HEK293 (cell line): ENCODE measurements around the gene SLC12A1.

Source experiments
- CTCF ChIA-PET: fragments of 350-600 bp; formaldehyde crosslinking; extraction: SDS; loops from one replicate; lab custom pipeline; 2021; ENCODE audit warnings: antibody characterized with exemption; lab: Yijun Ruan, JAX
- POLR2A ChIA-PET: fragments of 300-600 bp; formaldehyde crosslinking; extraction: SDS; loops from one replicate; lab custom pipeline; 2020; ENCODE audit warnings: antibody characterized with exemption, inconsistent platforms; lab: Yijun Ruan, JAX
- H3K27ac ChIP-seq: fragments of 200-500 bp; sonication (Bioruptor generic); 2 replicates; pipeline ENCODE4 v1.5.1; 2014; ENCODE audit warnings: low read depth, low read length, control low read depth, inconsistent platforms; ENCODE audit errors: extremely low read depth
- H3K36me3 ChIP-seq, 2 experiments: fragments of 200-500 bp in 1 of 2; sonication (Bioruptor generic) in 1 of 2; 1 replicate in 1 of 2; 2 replicates in 1 of 2; pipeline ENCODE4 v1.5.1; 2014 to 2017; ENCODE audit warnings: inconsistent platforms in 2 of 2, low read length in 2 of 2; ENCODE audit not compliant: control insufficient read depth in 2 of 2, insufficient read depth in 1 of 2
- H3K4me1 ChIP-seq: fragments of 200-500 bp; sonication (Bioruptor generic); 2 replicates; pipeline ENCODE4 v1.5.1; 2014; ENCODE audit warnings: mild to moderate bottlenecking, low read length, inconsistent platforms; ENCODE audit not compliant: control insufficient read depth, insufficient read depth
- H3K4me3 ChIP-seq: 2 replicates; pipeline ENCODE4 v1.5.1; 2011; ENCODE audit warnings: low read depth, mild to moderate bottlenecking, control low read depth, low read length, moderate library complexity
- H3K9me3 ChIP-seq: fragments of 200-500 bp; sonication (Bioruptor generic); 2 replicates; pipeline ENCODE4 v1.5.1; 2014; ENCODE audit warnings: low read depth, low read length, inconsistent platforms; ENCODE audit not compliant: control insufficient read depth, insufficient read depth
- AEBP2 ChIP-seq: fragments of 450-650 bp; formaldehyde crosslinking; IDR thresholded peaks from 2 replicates; pipeline ENCODE4 v1.5.1; 2016; ENCODE audit warnings: missing biosample characterization, missing genetic modification characterization, borderline replicate concordance
- BCL6B ChIP-seq: fragments of 450-650 bp; formaldehyde crosslinking; IDR thresholded peaks from 2 replicates; pipeline ENCODE4 v1.5.1; 2017; ENCODE audit warnings: missing biosample characterization, missing genetic modification characterization
- GLIS1 ChIP-seq: fragments of 450-650 bp; formaldehyde crosslinking; IDR thresholded peaks from 2 replicates; pipeline ENCODE4 v1.5.1; 2016; ENCODE audit warnings: missing biosample characterization, missing genetic modification characterization
- HIC1 ChIP-seq: fragments of 450-650 bp; formaldehyde crosslinking; IDR thresholded peaks from 2 replicates; pipeline ENCODE4 v1.5.1; 2016; ENCODE audit warnings: missing biosample characterization, missing genetic modification characterization
- OSR2 ChIP-seq: fragments of 450-650 bp; formaldehyde crosslinking; IDR thresholded peaks from 2 replicates; pipeline ENCODE4 v1.5.1; 2016; ENCODE audit warnings: missing biosample characterization, missing genetic modification characterization
- SALL2 ChIP-seq: fragments of 450-650 bp; formaldehyde crosslinking; IDR thresholded peaks from 2 replicates; pipeline ENCODE4 v1.5.0; 2017; ENCODE audit warnings: missing biosample characterization, mild to moderate bottlenecking, missing genetic modification characterization, borderline replicate concordance
- SCRT1 ChIP-seq: fragments of 450-650 bp; formaldehyde crosslinking; IDR thresholded peaks from 2 replicates; pipeline ENCODE4 v1.5.1; 2016; ENCODE audit warnings: missing biosample characterization, missing genetic modification characterization, borderline replicate concordance
- SP3 ChIP-seq: fragments of 450-650 bp; formaldehyde crosslinking; IDR thresholded peaks from 2 replicates; pipeline ENCODE4 v1.5.1; 2016; ENCODE audit warnings: missing biosample characterization, missing genetic modification characterization
- ZBTB1 ChIP-seq: fragments of 450-650 bp; formaldehyde crosslinking; IDR thresholded peaks from 2 replicates; pipeline ENCODE4 v1.5.1; 2016; ENCODE audit warnings: missing biosample characterization, missing genetic modification characterization
- ZBTB26 ChIP-seq: fragments of 450-650 bp; formaldehyde crosslinking; optimal IDR thresholded peaks from 2 replicates; pipeline ENCODE3; 2016; ENCODE audit warnings: missing biosample characterization, mild to moderate bottlenecking, missing genetic modification characterization
- ZNF114 ChIP-seq: fragments of 450-650 bp; formaldehyde crosslinking; IDR thresholded peaks from 2 replicates; pipeline ENCODE4 v1.5.0; 2017; ENCODE audit warnings: missing biosample characterization, missing genetic modification characterization
- ZNF132 ChIP-seq: fragments of 450-650 bp; formaldehyde crosslinking; IDR thresholded peaks from 2 replicates; pipeline ENCODE4 v1.5.1; 2017; ENCODE audit warnings: missing biosample characterization, missing genetic modification characterization, borderline replicate concordance
- ZNF169 ChIP-seq: fragments of 450-650 bp; formaldehyde crosslinking; IDR thresholded peaks from 2 replicates; pipeline ENCODE4 v1.5.1; 2016; ENCODE audit warnings: missing biosample characterization, missing genetic modification characterization
- ZNF202 ChIP-seq: fragments of 450-650 bp; formaldehyde crosslinking; IDR thresholded peaks from 2 replicates; pipeline ENCODE4 v1.5.1; 2016; ENCODE audit warnings: missing biosample characterization, missing genetic modification characterization, borderline replicate concordance
- ZNF214 ChIP-seq: fragments of 450-650 bp; formaldehyde crosslinking; IDR thresholded peaks from 2 replicates; pipeline ENCODE4 v1.5.1; 2017; ENCODE audit warnings: missing biosample characterization, mild to moderate bottlenecking, missing genetic modification characterization, borderline replicate concordance
- ZNF239 ChIP-seq: fragments of 450-650 bp; formaldehyde crosslinking; IDR thresholded peaks from 2 replicates; pipeline ENCODE4 v1.5.1; 2016; ENCODE audit warnings: missing biosample characterization, missing genetic modification characterization
- ZNF26 ChIP-seq: fragments of 450-650 bp; formaldehyde crosslinking; IDR thresholded peaks from 2 replicates; pipeline ENCODE4 v1.5.1; 2016; ENCODE audit warnings: missing biosample characterization, missing genetic modification characterization
- ZNF350 ChIP-seq: fragments of 450-650 bp; formaldehyde crosslinking; IDR thresholded peaks from 2 replicates; pipeline ENCODE4 v1.5.0; 2017; ENCODE audit warnings: missing biosample characterization, mild to moderate bottlenecking, missing genetic modification characterization
- ZNF354C ChIP-seq: fragments of 450-650 bp; formaldehyde crosslinking; IDR thresholded peaks from 2 replicates; pipeline ENCODE4 v1.5.1; 2016; ENCODE audit warnings: missing biosample characterization, missing genetic modification characterization, low read depth, borderline replicate concordance
- ZNF391 ChIP-seq: fragments of 450-650 bp; formaldehyde crosslinking; IDR thresholded peaks from 2 replicates; pipeline ENCODE4 v1.5.1; 2016; ENCODE audit warnings: low read depth, missing biosample characterization, missing genetic modification characterization, borderline replicate concordance
- ZNF433 ChIP-seq: fragments of 450-650 bp; formaldehyde crosslinking; IDR thresholded peaks from 2 replicates; pipeline ENCODE4 v1.5.1; 2016; ENCODE audit warnings: missing biosample characterization, missing genetic modification characterization, low read depth
- ZNF501 ChIP-seq: fragments of 450-650 bp; formaldehyde crosslinking; IDR thresholded peaks from 2 replicates; pipeline ENCODE4 v1.5.1; 2016; ENCODE audit warnings: missing biosample characterization, missing genetic modification characterization
- ZNF510 ChIP-seq: fragments of 450-650 bp; formaldehyde crosslinking; IDR thresholded peaks from 2 replicates; pipeline ENCODE4 v1.5.1; 2018; ENCODE audit warnings: mild to moderate bottlenecking, missing genetic modification characterization, missing biosample characterization; ENCODE audit not compliant: insufficient replicate concordance
- ZNF580 ChIP-seq: fragments of 450-650 bp; formaldehyde crosslinking; IDR thresholded peaks from 2 replicates; pipeline ENCODE4 v1.5.1; 2016; ENCODE audit warnings: missing biosample characterization, missing genetic modification characterization
- ZNF623 ChIP-seq: fragments of 450-650 bp; formaldehyde crosslinking; IDR thresholded peaks from 2 replicates; pipeline ENCODE4 v1.5.1; 2016; ENCODE audit warnings: missing biosample characterization, missing genetic modification characterization

SLC12A1 gene

GRCh38 chr15:48185529-48185928, 20.6 kb upstream of the SLC12A1 start:
- H3K27ac ChIP-seq: no peak overlapping the region
- ChIA-PET POLR2A (no interaction called here), CTCF (no interaction called here)
- H3K4me3 ChIP-seq: no peak overlapping the region
- no peaks in the 10 kb centered on the region for H3K4me1 ChIP-seq
- TF ChIP-seq ZNF580 (no peak), AEBP2 (tag by site-specific recombination) (no peak), ZNF350 (tag by site-specific recombination) (no peak), SALL2 (no peak), ZNF169 (tag by site-specific recombination) (no peak), ZNF623 (tag by site-specific recombination) (no peak), ZNF132 (tag by site-specific recombination) (no peak), ZBTB1 (tag by site-specific recombination) (no peak), ZNF202 (tag by site-specific recombination) (no peak), OSR2 (tag by site-specific recombination) (no peak), ZNF214 (tag by site-specific recombination) (no peak), SP3 (tag by site-specific recombination) (no peak), BCL6B (tag by site-specific recombination) (no peak), ZBTB26 (tag by site-specific recombination) (no peak), ZNF391 (no peak), ZNF114 (tag by site-specific recombination) (no peak)
- H3K36me3 ChIP-seq: no peaks in the 10 kb centered on the region
- no peaks in the 10 kb centered on the region for H3K9me3 ChIP-seq

GRCh38 chr15:48186271-48186670, 19.8 kb upstream of the SLC12A1 start:
- no peaks in the 10 kb centered on the region for H3K36me3 ChIP-seq
- no peak overlapping the region for H3K27ac ChIP-seq
- TF ChIP-seq ZNF433 (tag by site-specific recombination) (no peak), HIC1 (tag by site-specific recombination) (no peak), SCRT1 (tag by site-specific recombination) (no peak), ZNF501 (no peak), ZNF354C (tag by site-specific recombination) (no peak), ZNF26 (tag by site-specific recombination) (no peak), ZNF623 (tag by site-specific recombination) (no peak), ZNF510 (tag by site-specific recombination) (no peak), GLIS1 (tag by site-specific recombination) (no peak), ZNF239 (tag by site-specific recombination) (no peak)
- TF ChIP-seq, all 188 proteins: peak for 0
- Histone ChIP-seq H3K4me3 (no peak overlapping the region), H3K9me3 (no peaks in the 10 kb centered on the region), H3K4me1 (no peaks in the 10 kb centered on the region)
- CTCF ChIA-PET: no interaction called here
- POLR2A ChIA-PET: no interaction called here
